Activated CD4-positive, CD25-positive, alpha-beta regulatory T cell treated with anti-CD3 and anti-CD28 coated beads, Interleukin-2, amount 50 U/mL, for 16 hours (primary cell): ENCODE results near the gene HDGFL2.

Source experiments
- DNase-seq: peaks from one replicate; pipeline ENCODE4 v3.0.0-alpha.2; 2020; ENCODE audit warnings: low read depth, low spot score

Gene HDGFL2

DNA sequence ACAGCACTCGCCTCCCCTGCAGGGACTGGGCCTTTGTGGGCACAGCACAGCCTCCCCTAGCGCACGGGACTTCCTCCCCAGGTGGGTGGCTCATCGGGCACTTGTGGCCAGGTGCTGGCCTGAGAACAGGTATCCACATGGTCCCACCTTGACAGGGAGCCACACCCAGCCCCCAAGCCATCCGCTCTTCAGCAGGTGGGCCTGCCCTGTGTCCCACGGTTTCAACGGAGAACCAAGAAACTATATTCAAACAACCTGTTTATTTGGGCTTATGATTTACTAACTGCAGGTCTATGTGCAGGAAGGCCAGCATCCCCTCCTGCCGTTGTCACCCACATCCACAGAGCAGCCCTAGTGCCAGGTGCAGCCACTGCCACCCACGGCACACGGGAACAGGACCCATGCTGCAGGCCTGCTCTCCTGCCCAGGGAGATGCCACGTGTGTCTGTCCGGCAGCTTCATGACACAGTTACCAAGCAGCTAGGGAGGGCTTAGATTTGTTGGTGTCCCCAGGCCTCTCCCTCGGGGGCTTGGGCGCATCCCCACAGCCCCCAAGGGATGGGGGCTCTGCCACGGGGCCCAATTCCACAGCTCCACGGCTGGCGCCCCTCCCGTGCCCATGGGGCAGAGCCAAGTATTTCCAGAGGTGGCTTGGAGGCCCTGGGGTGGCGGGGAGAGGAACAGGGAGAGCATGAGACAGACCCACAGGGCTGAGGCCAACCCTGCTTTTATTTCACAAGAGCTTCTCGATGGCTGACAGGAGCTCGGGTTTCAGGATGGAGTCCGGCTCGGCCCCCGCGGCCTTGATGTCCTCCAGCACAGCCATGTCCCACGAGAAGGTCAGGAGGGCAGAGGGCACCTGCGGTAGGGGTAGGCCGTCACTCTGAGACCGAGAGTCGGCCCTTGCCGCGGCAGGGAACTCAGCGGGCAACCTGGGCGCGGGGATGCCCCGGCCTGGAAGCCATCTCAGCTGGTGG, 27.0 kb upstream of the HDGFL2 start:
- no peak for DNase-seq

DNA sequence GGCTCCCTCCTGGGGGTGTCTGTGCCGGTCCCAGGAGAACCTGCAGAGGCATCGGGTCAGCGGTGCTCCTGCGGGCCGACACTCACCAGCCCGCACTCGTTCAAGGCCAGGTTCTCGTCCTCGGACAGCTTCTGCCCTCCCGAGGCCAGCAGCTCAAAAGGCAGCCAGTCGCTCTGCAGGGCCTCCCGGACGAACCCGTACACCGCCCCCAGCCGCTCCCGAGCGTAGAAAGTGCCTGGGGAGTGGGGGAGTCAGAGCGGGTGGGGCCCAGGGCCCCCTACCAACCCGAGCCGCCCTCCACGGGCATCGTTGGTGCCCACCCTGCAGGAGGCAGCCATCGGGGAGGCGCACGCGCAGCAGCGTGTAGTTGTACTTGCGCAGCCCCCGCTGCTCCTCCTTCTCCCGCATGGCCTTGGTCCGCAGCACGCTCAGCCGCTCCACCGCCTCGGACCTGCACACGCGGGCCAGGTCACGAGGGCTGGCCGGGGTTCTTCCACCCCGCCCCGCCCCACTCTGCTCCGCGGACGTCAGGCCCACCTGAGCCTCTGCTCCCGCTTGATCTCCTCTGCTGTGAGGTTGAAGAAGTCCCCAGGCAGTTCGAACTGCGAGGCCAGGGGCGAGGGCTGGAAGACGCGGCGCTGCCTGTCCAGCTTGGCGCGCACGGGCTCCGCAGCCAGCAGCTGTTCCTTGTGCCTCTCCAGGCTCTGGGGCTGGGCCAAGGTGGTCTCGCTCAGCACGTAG, 26.0 kb upstream of the HDGFL2 start:
- DNase-seq, result no peak

DNA sequence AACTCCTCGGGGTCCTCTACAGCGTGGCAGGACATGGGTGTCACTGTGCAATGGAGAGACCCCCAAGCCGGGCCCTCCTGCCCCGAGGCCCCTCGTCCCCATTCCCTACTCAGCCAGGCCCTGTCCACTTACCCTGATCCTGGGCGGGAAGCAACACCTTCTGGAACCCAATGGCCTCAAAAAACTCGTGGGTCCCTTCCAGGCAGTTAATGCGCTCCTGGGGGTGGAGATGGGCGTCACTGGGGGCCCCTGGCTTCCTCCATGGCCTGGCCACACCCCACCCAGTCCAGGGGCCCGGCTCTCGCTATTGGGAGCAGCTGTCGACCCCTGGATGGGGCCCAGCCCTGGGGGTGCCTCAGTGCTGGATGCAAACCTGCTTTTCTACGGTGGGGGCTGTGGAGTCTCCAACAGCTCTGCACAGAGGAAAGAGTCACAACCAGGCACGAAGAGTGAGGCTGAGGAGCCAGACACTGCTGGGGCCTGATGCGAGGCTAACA, 25.3 kb upstream of the HDGFL2 start:
- DNase-seq, result no peak

DNA sequence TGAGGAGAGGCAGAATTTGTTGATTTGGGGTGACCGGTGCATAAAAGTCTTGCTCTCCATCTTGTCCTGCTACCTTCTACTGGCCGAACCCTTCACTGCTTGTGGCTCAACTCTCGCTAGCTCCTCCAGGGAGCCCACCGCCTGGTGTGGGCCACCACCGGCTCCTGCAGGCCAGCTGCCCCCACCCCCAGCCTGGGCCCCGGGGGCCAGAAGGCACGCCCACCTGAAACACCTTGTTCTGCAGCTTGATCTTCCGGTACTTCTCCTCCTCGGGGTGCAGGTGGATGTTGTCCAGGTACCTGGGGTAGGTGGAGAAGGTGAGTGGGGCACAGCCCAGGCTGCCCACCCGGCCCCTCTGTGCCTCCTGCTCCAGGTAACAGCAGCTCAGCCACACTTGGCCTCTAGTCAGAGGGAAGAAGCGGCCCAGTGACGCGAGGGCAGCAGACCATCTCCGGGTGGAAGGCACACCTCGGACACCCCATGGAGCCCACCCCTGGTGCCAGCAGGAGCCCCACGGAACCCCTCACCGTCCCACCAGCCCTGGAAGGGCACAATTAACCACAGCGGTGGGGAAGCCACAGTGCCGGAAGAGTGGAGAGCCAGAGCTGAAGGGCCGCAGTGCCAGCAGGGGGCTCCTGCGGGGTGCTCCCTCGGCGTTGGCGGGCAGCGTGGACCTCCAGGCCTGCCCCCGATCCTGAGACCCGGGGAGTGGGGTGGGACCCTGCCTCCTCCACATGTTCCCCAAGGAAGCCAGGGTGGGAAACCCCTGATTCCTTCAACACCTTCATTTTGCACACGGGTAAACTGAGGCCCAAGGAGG, 24.6 kb upstream of the HDGFL2 start:
- DNase-seq, result no peak

DNA sequence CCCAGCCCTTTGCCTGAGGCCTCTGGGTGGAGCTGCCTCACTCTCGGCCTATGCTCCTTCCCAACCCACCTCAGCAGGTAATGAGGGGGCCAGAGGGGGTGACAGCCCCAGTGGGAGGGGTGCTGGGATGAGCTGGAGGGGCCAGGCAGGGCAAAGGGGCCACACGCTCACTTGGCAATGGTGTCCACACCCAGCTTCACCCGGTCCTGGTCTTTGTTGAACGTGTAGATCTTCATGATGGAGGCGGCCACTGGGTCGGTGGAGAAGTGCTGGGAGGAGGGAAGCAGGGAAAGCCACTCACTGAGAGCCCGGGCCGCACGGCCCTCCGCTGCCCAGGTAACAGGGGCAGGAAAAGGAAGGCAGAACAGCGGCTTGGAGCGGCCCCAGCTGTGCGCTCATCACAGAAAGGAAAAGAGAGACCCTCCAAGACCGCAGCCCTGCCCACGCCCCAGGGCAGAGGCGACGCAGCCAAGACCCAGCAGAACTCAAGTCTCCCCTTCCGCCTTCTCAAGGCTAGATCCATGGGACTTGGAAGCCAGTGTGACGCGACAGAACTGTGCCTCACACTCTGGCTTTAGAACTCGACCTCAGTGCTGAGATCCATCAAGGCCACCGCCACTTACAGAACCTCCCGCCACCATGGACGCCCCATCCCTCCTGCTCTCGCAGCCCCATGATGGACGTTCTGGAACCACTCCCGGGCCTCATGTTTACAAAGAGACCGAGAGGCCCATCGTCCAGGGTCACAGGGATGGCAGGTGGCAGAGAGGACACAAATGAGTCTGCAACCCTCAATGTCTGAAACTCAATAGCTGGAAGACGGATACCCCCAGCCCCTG, 23.7 kb upstream of the HDGFL2 start:
- DNase-seq, result no peak

DNA sequence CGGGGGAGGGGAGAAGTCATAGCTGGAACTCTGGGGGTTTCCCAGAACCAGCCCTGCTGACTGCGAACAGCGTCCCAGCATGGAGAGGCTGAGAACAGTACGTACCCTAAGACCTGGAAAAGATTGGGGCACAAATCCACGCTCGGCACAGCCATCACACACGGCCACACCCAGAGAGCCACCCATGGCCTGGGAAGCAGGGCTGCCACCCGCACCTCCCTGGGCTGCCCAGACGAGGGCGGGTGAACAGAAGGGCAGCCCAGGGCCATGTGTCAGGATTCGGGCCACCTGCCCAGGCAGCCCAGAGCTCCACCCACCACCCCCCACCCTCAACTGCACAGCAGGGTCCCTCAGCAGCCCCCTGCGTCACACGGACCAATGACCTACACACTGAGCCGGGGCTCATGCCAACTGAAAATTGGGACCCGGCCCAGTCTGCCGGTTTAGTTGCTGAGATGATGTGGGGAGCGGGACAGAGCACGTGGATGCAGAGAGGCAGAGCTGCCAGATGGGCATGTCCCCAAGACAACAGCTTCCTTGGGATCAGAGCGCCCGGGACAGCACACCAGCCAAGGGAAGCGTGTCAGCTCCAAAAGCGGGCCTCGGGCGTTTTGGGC, 23.0 kb upstream of the HDGFL2 start:
- no peak for DNase-seq

DNA sequence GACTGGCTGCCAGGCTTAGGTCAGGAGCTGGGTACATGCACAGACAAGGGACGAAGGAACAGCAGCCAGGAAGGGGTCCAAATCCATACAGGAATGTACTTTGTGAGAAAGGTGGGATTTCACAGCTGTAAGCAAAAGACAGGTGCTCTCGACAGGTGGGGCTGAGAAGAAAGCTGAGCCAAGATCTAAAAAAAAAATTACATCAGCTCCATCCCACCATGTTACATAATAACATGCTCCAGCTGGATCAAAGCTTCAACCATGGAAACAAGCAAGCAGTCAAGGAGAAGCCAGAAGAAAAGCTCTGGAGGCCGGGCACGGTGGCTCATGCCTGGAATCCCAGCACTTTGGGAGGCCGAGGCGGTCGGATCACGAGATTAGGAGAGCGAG, 22.5 kb upstream of the HDGFL2 start:
- DNase-seq, result no peak

DNA sequence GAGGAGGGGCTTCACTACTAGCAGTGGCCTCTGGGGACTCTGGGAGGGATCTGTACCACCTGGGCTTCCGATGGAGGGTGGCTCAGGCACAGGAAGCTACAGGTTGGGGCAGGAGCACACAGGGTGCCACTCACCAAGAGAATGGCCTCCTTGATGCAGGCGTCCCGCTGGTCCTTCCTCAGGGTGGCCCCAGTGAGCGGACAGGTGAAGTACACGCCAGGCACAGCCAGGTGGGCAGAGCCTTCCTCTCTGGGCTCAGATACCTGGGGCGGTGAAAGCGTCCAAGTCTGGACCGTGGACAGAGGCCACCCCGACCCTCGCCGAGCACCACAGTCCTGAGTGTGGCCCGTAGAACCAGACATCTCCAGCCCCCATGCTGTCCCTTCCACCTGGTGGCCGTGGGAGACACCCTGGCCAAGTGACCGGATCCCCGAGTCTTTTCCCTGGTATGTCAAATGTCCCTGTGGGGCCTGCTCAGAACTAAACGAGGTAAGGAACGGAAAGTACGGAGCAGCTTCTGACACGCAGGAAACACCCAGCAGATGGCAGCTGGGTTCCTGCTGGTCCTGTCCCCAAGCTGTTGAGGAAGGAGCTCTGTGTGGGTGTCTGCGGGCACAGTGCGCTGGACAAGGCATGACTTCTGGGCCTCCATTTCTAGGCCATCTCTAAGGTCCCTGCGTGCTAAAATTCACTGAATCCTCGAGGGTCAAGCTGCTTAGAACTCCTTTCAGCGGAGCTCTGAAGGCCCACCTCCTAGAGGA, 19.7 kb upstream of the HDGFL2 start:
- no peak for DNase-seq

DNA sequence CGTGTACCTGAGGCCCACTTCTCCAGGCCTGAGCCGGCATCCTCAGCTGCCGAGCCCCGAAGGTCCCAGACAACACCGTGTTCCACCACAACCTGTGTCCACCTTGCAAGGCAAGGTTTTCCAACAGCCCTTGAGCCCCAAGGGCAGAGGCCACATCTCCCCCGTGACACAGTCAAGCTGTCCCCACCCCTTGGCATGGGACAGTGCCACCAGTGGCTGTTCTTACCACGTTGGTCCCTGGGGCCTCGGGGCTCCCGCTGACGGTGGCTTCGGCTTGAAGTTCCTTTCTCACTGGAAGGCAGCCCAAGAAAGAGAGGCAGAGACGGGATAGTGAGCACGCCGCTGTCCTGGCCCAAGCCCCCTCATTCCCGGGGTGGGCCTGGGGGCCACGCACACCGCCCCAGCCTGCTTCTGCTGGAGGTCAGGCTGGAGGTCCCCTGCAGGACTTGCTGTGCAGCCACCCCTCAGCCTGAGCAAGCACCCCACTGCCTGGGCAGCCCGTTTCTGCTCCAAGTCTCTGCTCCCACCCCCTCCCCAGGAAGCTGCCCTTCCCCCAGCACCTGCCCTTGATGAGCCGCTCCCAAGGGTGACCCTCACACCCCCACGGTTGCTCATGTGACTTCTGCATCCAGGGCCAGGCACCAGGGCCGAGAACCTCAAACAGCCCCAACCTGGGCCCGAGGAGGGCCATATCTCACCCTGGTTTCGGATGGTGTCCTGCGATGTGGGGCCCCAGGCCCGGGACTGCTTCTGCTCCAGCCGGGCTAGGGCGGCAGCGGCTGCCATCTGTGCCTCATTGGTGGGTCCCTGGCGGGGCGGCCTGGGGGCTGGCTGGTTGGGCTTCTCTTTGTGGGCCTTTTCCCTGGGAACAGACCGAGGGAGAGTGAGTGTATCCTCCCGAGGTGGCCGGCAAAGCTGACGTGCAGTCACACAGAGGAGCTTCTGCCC, 18.6 kb upstream of the HDGFL2 start:
- no peak for DNase-seq

DNA sequence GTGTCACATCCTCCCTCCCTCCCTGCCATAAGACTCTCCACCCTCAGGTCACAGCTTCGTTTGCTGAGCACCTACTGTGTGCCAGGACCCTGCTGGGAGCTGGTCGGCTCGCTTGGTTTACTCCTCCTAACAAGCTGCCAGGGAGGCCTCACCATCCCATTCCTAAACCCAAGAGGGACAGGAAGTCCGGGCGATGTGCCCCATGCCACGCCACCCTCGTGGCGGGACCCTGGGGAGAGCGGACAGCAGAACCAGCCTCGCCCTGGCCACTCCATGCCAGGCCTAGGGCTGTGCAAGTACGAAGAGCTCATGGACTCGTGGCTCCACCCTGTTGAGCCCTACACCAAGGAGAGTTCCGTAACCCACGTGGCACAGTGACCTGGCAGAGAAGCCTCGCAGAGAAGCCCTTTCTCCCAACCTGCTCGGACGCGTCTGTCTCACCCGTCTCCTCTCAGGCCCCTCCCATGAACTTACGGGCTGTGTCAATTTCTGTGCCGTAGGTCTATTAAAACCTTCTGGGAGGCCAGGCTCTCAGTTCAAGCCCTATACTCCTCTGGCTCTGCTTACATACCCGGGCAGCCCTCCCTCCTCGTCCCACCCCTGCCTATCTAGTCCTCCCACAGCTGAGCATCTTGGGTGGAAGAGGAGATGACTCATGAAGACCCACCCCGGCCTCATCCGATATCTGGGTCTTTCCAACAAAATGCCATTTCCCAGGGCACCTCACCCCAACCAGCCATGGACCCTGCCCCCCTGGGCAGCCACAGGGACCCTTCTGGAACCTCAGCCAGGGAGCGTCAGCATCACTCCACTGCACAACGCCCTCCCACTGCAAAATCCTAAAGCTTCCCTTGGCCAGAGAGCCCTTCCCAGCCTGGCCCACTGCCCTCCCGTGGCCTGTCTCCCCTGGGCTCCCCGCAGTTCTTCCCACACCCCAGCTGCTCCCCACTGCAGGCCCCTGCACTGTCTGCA, 17.1 kb upstream of the HDGFL2 start:
- no peak for DNase-seq

DNA sequence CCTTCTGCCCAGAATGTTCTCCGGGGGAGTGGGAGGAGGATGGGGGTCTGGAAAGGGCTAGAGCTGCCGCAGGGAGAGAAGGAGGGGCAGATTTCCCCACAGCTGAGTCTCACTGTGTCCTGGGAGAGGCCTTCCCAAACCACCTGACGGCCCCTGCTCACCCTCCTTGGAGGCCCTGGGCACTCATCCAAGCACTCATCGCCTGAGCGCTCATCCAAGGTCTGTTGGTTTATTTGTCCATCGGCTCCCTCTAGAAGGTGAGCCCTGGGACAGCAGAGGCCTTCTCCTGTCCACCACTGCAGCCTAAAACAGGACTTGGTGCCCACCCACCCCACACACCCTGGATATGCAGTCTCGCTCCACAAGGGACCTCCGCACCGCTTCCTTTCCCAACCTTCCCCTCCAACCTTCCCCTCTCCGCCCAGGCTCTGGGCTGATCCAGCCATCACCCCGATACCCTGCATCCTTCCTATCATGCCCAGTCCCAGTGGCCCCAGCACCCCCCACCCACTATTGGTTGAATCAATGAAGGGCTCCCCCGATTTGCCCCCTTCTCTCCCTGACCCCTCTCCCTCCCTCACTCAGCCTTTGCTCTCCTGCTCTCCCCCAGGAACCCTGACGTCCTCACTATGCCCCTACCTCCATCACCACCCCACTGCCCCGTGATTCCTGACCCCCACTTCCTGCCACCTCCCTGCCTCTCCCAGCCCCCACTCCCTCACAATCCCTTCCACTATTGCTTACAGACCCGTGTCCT, 16.2 kb upstream of the HDGFL2 start:
- DNase-seq, result no peak

DNA sequence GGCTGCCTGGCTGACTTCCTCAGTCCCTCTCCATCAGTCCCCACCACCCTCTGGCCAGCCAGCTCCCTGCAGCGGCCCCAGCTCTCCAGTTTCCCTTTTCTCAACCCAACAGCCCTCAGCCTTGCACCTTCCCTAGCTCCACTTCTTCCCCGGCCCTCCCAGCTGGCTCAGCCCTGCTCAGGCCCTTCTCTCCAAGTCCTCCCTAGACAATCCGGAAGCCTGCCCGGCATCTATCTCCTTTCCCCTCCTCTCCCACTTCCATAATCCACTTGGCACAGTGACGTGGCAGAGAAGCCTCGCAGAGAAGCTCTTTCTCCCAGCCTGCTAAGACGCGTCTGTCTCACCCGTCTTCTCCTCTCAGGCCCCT, 15.6 kb upstream of the HDGFL2 start:
- DNase-seq, result no peak

DNA sequence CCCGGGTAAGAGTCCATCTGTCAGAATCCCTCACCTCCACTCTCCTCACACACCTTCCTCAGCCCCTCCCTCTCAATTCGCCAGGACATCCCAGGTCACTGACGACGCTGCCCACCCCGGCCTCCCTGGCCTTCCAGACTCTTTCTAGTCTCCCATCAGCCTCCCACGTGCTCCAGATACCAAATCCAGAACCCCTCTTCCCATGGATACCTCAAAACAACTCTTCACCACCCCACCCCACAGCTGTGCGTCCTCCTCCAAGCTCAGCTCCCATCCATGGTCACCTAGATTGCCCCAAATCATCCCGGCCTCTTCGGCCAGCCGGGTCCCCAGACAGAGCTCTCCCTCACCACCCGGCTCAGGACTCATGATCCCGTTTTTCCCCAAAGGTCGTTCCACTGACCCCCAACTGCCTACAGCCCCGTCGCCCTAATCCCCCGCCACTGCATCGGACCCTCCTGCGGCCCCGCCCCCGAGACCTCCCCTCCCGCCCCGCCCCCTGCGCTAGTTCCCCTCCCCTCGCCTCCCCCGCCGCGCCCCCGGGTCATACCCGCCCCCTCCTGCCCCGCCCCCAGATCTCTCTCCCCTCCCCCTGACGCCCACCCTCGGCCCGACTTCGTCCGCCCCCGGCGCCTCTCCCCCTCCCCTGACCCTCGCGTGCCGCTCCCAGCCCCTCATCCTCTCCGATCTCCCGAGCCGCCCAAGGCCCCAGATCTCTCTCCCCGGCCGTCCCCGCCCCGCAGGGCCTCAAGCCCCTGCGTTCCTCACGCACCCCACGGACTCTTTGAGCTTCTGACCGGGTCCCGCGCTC, 15.0 kb upstream of the HDGFL2 start:
- DNase-seq, result no peak

DNA sequence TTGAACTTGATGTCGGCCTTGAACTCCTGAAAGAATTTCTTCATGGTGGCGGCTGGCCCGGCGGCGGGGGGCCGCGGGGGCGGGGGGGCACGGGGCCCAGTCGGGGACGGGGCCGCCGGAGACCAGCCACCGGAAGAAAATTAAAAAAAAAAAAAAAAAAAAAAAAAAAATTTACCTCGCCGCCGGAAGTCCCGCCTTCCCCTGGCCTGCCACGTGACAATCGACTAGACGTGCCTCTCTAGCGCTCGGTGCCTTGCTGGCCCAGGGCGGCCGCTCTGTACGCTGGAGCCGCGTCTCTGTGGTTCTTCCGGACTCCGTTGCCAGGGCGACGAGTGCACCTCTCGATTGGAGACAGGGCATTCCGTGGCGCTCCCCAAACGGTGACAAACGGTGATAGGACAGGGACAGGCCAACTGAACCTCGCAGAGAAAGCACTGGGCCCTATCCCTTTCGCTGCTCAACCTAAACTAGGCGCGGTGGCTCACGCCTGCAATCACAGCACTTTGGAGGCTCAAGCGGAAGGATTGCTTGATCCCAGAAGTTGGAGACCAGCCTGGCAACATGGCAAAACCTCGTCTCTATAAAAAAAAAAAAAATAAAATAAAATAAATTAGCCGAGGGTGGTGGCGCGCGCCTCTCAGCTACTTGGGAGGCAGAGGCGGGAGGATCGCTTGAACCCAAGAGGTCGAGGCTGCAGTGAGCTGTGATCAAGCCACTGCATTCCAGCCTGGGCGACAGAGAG, 14.3 kb upstream of the HDGFL2 start, which contains the start of gene UBXN6:
UBXN6 (minus strand) TSS at position 141 of the 742 bp plus-strand sequence; CDS start at position 44, 97 bp downstream.
- peak; percentile 95 for DNase-seq
